ENCODE data around the gene ZNF184. TPM values are rescaled to one million over a fixed set of nuclear protein-coding genes. Genes with fewer than 3 reads are reported as not detected.

The ZNF184 gene
- 10 to 100 TPM in 3 of 4 donors, 1 to 10 TPM in 1; 9.5 to 14.0 (median 12.3) TPM for total RNA-seq

DNA sequence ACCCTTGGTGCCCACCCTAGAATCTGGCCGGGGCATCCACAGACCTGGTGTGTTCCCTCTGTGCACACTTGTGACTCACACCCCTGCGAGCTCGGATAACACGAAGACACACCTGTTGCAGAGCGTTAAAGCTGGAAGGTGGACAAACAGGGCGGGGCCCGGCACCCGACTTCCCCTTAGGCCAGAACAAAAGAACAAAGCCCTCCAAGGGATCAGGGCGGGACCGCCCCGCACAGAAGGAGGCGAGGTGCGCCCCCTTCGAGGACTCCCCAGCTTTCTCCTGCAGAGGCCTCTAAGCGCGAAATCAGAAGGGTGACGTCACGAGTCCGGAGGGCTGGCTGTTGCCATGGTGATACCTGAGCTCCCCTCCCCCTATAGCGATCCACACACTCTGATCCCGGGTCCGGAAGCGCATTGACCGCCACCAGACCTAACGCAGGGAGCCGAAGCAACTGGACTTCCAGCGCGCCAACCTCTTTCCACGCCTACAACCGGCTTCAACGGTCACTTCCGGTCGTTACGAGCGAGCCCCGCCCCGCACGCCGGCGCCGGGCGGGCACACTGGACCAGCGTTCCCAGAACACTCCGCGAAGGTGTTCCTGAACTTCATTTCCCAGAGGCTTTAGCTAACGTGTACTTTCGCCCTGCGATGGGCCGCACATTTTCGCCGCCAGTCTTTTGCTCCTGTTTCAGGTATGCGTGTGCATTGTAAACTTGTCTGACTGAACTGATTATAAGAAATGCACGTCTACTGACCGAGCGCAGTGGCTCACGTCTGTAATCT lies at the start of gene ZNF184:
ZNF184 (minus strand) TSS at position 489 of the 784 bp plus-strand sequence. CDS start 811 bp downstream, outside the sequence.
- intact Hi-C loops (cut with DNase I; ENCODE audit: low total_unique reads): no loop called here
- WGBS, 2 donors: 1% methylated on average over 37 to 45 of the region's 56 CpGs
- peak; percentile 94 to 99 for DNase-seq (ENCODE audit: low spot score in 2 of 2)
- peak within 1 kb of the TSS; percentile 97 for H3K4me3 ChIP-seq (ENCODE audit: low read depth, poor library complexity, severe bottlenecking)
- TF ChIP-seq POLR2A (IDR thresholded peaks at IDR 0.05): peak in 1 of 2 donors; percentile 31
- TF ChIP-seq CTCF (IDR thresholded peaks at IDR 0.05): no peak

DNA sequence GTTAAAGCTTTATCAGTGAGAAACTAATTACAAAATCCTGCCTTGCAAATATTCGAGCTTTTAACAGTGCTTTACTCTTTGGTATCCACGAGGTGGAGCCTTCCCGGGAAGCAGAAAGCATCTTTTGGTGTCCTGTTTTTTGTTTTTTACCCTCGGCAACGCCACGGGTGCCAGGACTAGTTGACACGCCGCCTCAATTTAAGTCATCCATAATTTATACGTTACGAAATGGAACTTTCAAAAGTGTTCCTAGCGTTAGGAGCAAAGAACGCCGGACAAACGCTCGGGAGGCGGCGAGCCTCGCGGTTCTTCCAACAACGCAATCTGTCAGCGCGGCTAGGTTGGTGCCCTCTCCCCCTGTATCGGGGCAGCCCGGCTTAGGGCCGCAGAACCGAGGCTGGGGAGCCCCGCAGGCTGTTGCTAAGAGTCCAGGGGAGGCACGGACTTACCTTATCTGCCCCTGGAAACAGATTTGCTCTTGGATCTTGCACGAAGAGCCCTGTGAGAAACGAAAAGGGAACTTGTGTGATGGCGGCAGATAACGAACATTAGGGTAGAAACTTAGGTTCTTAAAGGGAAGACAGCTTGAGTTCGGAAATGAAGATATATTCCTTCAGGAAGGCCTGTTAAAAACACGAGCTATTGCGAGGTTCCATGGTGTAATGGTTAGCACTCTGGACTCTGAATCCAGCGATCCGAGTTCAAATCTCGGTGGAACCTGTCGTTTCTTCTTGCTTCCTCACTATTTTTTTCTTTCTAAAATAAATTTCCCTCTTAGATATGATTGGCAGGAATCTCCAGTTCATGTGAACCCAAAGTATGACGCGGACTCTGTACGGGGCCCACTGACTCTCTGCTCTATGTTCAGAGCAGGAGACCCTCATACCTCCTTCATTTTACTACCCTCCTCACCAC lies 46.2 kb upstream of the ZNF184 start:
- WGBS, 2 donors: 1 to 2% methylated on average over 42 of the region's 42 CpGs
- peak; percentile 65 to 91 for DNase-seq (ENCODE audit: low spot score in 2 of 2)
- H3K4me3 ChIP-seq (ENCODE audit: low read depth, poor library complexity, severe bottlenecking): peak overlapping the region; percentile 82
- TF ChIP-seq POLR2A (IDR thresholded peaks at IDR 0.05): no peak
- intact Hi-C loops (cut with DNase I; ENCODE audit: low total_unique reads): loop anchor here (5.0 kb wide), 1 partner anchor 937 kb away; no protein-coding TSS in a partner anchor

DNA sequence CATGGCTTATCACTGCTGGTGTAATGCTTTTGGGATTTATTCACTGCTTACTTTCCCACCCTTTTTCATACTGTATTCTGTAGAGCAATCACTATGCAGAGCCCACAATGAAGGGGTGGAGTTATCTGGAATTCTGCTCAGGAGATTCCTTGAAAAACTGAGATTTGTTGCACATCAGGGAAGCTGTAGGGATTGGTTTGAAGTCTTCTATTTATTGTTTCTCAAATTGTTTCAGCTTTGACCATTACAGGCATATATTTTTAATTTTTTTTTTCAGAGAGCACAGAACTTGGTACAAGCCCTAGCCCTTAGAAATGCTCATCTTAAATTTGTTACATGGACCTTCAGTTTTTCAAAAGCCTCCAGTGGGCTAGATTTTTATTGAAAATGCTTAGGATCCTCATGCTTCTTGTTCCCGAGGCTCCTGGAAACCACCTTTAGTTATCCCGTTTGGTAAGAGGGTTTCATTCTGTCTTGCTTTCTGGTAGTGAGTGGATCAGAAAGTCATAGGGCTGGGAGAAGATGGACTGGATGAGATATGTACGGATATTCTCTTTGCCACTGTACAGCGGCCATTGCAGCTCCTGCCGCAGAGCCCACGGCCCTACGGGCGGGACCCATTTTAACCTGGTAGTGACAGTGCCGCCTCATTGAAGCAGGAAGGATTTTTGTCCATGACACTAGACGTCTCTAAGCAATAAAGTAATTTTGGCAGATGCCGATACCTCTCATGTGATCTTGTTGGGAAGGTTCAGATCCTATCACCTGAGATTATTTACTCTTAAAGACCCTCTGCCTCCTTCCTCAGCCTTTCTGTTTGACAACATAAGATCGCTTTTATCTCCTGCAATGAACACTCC lies 45.3 kb upstream of the ZNF184 start:
- intact Hi-C loops (cut with DNase I; ENCODE audit: low total_unique reads): loop anchor here (5.0 kb wide), 1 partner anchor 936 kb away; no protein-coding TSS in a partner anchor
- H3K4me3 ChIP-seq (ENCODE audit: low read depth, poor library complexity, severe bottlenecking): no peak overlapping the region
- DNase-seq (ENCODE audit: low spot score in 2 of 2): no peak
- WGBS, 2 donors: 26 to 28% methylated on average over 12 of the region's 12 CpGs
- TF ChIP-seq CTCF (IDR thresholded peaks at IDR 0.05) (no peak), POLR2A (IDR thresholded peaks at IDR 0.05) (no peak)

DNA sequence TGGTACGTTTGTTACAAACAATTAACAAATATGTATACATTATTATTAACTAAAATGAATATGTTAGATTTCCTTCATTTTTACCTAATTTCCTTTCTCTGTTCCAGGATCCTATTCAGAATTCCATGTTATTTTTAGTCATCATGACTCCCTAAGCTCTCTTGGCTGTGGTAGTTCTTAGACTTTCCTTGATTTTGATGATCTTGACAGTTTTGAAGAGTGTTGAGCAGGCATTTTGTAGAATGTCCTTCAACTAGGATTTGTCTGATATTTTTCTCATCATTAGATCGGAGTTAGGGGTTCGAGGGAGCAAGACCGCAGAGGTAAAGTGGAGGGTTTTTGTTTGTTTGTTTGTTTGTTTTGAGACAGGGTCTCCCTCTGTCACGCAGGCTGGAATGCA lies 44.3 kb upstream of the ZNF184 start:
- no peak for DNase-seq (ENCODE audit: low spot score in 2 of 2)
- 87 to 92% methylated on average over 5 of the region's 5 CpGs for WGBS, 2 donors
- intact Hi-C loops (cut with DNase I; ENCODE audit: low total_unique reads): loop anchor here (5.0 kb wide), 1 partner anchor 935 kb away; no protein-coding TSS in a partner anchor
- no peak overlapping the region for H3K4me3 ChIP-seq (ENCODE audit: low read depth, poor library complexity, severe bottlenecking)
- no peak for TF ChIP-seq CTCF (IDR thresholded peaks at IDR 0.05)
- TF ChIP-seq POLR2A (IDR thresholded peaks at IDR 0.05): no peak

DNA sequence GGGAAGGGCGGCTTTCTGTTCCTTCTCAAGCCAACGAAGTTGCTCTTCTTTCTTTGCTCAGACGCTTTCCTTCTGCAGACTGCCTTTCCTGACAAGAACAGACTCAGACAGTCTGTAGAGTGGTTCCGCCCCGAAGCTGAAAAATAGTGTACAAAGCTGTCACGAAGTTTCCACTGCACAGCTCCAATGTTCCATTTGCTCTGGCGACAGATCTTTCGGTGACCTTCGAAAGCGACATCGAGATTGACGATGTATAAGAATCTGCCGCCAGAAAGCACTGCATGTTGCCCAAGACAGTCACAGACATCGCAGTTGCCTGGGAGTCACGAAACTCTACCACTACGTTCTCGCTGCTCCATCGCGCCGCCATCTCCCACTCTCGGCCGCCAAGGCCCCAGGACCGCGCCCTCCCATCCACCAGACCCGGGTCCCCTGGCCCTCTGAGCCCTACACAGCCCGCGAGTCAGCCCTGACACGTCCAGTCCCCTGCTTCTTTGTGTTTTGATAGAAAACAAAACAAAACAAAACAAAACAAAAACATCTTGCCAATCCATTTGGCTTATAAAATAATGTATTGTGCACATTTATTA lies 42.1 kb upstream of the ZNF184 start:
- H3K4me3 ChIP-seq (ENCODE audit: low read depth, poor library complexity, severe bottlenecking): no peak overlapping the region
- DNase-seq (ENCODE audit: low spot score in 2 of 2): no peak
- TF ChIP-seq POLR2A (IDR thresholded peaks at IDR 0.05) (no peak), CTCF (IDR thresholded peaks at IDR 0.05) (no peak)
- WGBS, 2 donors: 22 to 42% methylated on average over 28 of the region's 28 CpGs
- intact Hi-C loops (cut with DNase I; ENCODE audit: low total_unique reads): loop anchor here (5.0 kb wide), 1 partner anchor 933 kb away; no protein-coding TSS in a partner anchor
